Activated CD4-positive, alpha-beta T cell treated with anti-CD3 and anti-CD28 coated beads, Interleukin-2, amount 10 ng/mL, durations not matched to agents 7 days and 5 days (primary cell): ENCODE results near the gene TMEM217. TPM values are rescaled to one million over a fixed set of nuclear protein-coding genes. Genes with fewer than 3 reads are reported as not detected.
"Not testable (repeated sequence)": the region's sequence is repeated elsewhere in the genome, so short reads cannot be mapped to it uniquely, and the experiment has no call there.

Experiments
- CTCF ChIA-PET: fragments of 350-600 bp; sonication (Branson Sonifier 250); formaldehyde crosslinking; loops from one replicate; lab custom pipeline; 2021; ENCODE audit warnings: antibody characterized with exemption; lab: Charles Lee
- POLR2A ChIA-PET: fragments of 350-600 bp; sonication (Branson Sonifier 250); formaldehyde crosslinking; loops from one replicate; lab custom pipeline; 2021; ENCODE audit warnings: antibody characterized with exemption; lab: Charles Lee
- DNase-seq: peaks from one replicate; pipeline ENCODE4 v3.0.0-alpha.2; 2020
- H3K27ac Mint-ChIP-seq: one replicate; pipeline ENCODE4 v1.8.0; 2021; ENCODE audit warnings: mild to moderate bottlenecking, moderate library complexity, mixed read lengths
- H3K27me3 Mint-ChIP-seq: one replicate; pipeline ENCODE4 v1.8.0; 2021; ENCODE audit warnings: mixed read lengths
- H3K36me3 Mint-ChIP-seq: one replicate; pipeline ENCODE4 v1.8.0; 2021; ENCODE audit warnings: low read depth, mixed read lengths
- H3K4me1 Mint-ChIP-seq: one replicate; pipeline ENCODE4 v1.8.0; 2021; ENCODE audit warnings: mixed read lengths
- H3K4me3 Mint-ChIP-seq: one replicate; pipeline ENCODE4 v1.8.0; 2021; ENCODE audit warnings: mild to moderate bottlenecking, moderate library complexity, mixed read lengths
- H3K9me3 Mint-ChIP-seq: one replicate; pipeline ENCODE4 v1.8.0; 2021; ENCODE audit warnings: mixed read lengths
- total RNA-seq, 2 experiments: library from RNA; stranded (reverse); gene quantifications; one replicate each; pipeline ENCODE4 v1.2.3, GENCODE V29; 2021

TMEM217 gene
- total RNA-seq, 2 experiments from 2014 or later: 0.92 to 1.3 TPM

DNA sequence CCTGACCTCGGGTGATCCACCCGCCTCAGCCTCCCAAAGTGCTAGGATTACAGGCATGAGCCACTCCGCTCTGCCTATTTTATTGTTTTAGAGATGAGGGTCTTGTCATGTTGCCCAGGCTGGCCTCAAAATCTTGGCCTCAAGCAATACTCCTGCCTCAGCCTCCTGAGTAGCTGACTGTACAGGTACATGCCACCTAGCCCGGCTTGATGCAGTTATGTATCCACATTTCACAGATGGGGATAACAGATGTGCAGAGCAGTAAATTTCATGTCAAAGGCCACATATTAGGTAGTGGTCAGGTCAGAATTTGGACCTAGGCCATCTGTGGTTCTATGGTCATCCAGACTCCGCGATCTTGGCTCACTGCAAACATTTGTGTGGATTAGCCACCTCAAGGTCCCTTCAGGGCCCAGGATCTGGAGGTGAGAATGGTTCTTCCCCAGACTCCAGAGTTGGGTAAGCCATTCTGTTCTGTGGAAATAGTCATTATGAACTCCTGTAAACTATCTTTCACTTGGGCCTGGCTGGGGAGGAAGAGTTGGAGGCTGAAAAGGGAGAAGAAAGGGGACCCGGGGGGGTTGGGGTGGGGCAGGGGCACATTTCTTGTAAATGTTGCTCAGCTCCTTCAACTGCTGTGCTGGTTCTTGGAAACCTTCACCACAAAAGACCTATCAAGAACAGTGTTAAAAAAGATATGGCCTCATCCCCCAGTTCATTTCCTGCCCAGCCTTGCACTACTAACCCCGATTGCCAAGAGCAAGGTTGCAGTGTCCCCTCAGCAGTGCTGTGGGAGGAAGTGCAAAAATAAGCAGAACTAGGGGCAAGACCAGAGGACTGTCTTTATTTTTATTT lies 75.0 kb downstream of the TMEM217 start:
- peaks cover 19% of the 10 kb centered on the region for H3K36me3 Mint-ChIP-seq
- H3K9me3 Mint-ChIP-seq: peaks cover 6% of the 10 kb centered on the region
- peak overlapping the region; percentile 60 for H3K4me3 Mint-ChIP-seq
- ChIA-PET POLR2A (interaction anchor here (0.7 kb wide), 1 partner anchor 419 kb away, joined by 4 read pairs; no protein-coding TSS in a partner anchor), CTCF (interaction anchor here (0.6 to 15.6 kb wide), 8 partner anchors 12 to 308 kb away, joined by 3 to 164 read pairs (median 6); partner anchors contain the start of genes PIM1 and PPIL1)
- H3K27ac Mint-ChIP-seq: peak overlapping the region; percentile 94
- peaks cover 70% of the 10 kb centered on the region for H3K4me1 Mint-ChIP-seq
- H3K27me3 Mint-ChIP-seq: no peaks in the 10 kb centered on the region
- DNase-seq: peak; percentile 83

GRCh38 chr6:37180610-37181009 lies 77.3 kb downstream of the TMEM217 start:
- H3K4me3 Mint-ChIP-seq, H3K27me3 Mint-ChIP-seq, POLR2A ChIA-PET, H3K9me3 Mint-ChIP-seq, DNase-seq: not testable (repeated sequence)
- CTCF ChIA-PET: interaction anchor here (0.7 to 15.6 kb wide), 8 partner anchors 9 to 162 kb away, joined by 3 to 164 read pairs (median 8); partner anchors contain the start of gene PIM1
- H3K36me3 Mint-ChIP-seq: peaks cover 31% of the 10 kb centered on the region
- H3K27ac Mint-ChIP-seq: peak overlapping the region; percentile 71
- H3K4me1 Mint-ChIP-seq: peaks cover 71% of the 10 kb centered on the region

DNA sequence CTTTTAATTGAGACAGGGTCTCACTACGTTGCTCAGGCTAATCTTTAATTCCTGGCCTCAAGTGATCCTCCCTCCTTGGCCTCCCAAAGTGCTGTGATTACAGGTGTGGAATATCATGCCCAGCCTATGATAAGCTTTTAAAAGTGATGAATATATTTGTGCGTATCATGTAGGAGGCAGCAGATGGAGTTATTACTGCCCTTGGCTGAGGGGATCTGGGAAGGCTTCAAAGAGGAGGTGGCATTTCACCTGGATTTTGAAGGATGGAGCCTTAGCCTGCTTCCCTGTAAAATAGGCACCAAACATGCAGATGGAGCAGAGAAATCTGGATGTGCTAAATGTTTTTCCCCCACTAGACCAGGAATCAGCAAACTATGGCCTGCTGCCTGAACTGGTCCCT lies 77.9 kb downstream of the TMEM217 start:
- peaks cover 34% of the 10 kb centered on the region for H3K36me3 Mint-ChIP-seq
- no peaks in the 10 kb centered on the region for H3K27me3 Mint-ChIP-seq
- H3K4me1 Mint-ChIP-seq: peaks cover 72% of the 10 kb centered on the region
- CTCF ChIA-PET: interaction anchor here (0.6 to 15.6 kb wide), 6 partner anchors 9 to 425 kb away, joined by 3 to 164 read pairs (median 8); partner anchors contain the start of gene PIM1
- peaks cover 4% of the 10 kb centered on the region for H3K9me3 Mint-ChIP-seq
- DNase-seq: no peak
- H3K4me3 Mint-ChIP-seq: no peak overlapping the region
- peak overlapping the region; percentile 71 for H3K27ac Mint-ChIP-seq
- POLR2A ChIA-PET: no interaction called here

DNA sequence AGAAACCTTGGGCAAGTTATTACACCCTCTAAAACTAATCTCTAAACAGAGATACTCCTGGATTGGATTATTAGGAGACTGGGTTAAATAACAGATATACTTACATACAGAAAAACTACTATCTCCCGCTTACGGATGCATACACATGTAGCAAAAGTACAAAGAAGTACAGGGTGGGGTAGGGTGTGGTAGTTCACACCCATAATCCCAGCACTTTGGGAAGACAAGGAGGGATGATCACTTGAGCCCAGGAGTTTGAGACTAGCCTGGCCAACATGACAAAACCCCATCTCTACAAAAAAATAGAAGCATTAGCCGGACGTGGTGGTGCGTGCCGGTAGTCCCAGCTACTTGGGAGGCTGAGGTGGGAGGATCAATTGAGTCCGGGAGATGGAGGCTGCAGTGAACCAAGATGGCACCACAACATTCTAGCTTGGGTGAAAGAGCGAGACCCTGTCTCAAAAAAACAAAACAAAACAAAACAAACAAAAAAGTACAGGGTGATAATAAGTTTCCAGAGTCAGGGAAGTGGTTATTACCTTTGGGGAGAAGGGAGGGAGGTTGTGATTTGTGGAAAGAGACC lies 79.9 kb downstream of the TMEM217 start:
- Mint-ChIP-seq H3K27me3 (no peaks in the 10 kb centered on the region), H3K4me1 (peaks cover 77% of the 10 kb centered on the region), H3K36me3 (peaks cover 55% of the 10 kb centered on the region), H3K4me3 (no peak overlapping the region), H3K27ac (peak overlapping the region; percentile 84), H3K9me3 (peaks cover 4% of the 10 kb centered on the region)
- DNase-seq: no peak
- ChIA-PET POLR2A (interaction anchor here (1.7 kb wide), 1 partner anchor 31 kb away, joined by 4 read pairs; no protein-coding TSS in a partner anchor), CTCF (interaction anchor here (0.6 to 15.6 kb wide), 7 partner anchors 11 to 153 kb away, joined by 3 to 347 read pairs (median 5); no protein-coding TSS in a partner anchor)

DNA sequence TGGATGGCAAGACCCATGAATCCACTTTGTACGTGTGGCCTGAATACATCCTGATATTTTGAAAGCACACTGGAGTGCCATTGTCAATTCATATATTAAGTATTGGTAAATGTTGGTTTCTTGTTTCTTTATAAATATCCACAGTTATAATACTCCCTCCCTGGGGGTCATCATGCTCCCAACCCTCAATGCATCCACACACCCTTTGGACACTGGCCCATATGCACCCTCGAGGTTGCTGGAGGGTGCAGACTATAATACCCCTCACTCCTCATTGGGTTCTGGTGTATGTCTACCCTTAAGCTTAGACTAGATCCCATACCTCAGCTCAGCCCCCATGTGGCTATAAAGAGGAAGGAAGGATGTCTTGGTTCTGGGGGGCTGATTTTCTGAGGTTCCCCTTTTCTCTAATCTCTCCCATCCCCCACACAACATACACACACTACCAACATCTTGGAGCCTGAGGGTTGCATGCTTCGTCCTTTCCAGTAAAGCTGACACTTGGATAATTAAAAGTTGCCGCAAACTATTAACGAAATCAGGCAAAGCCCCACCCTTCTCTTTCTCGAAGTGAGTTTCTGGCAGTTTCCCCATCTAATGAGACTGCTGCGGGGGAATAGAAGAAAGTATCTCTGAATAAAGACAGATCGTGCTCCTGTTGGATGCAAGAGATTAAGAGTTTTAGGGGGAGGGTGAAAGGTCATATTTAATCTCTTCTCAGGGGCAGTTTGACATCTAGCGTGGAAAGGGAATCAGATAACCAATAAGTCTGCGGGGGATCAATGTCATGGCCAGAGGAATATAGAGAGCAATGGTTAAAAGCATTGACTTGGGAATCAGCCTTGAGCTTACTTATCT lies 80.6 kb downstream of the TMEM217 start:
- DNase-seq: no peak

DNA sequence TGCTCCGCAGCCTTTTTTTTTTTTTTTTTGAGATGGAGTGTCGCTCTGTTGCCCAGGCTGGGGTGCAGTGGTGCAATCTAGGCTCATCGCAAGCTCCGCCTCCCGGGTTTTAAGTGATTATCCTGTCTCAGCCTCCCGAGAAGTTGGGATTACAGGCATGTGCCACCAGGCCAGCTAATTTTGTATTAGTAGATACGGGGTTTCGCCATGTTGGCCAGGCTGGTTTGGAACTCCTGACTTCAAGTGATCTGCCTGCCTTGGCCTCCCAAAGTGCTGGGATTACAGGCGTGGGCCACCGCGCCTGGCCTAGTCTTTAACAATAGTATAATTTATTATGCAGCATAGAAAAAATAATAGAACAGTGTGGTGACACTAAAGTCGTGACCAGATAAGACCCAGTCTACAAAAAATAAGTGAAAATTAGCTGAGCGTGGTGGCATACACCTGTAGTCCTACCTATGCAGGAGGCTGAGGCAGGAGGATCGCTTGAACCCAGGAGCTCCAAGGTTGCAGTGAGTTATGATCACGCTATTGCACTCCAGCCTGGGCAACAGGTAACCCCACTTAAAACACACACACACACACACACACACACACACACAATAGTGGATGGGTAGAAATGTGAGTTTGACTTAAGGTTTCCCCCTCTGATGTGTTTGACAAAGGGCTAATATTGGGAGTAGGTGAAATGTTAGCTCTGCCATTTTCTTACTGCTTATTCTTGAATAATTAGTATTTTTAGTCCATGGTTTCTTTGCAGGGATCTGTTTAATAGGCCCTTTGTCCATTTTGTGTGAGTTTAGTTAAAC lies 81.5 kb downstream of the TMEM217 start:
- peaks cover 68% of the 10 kb centered on the region for H3K36me3 Mint-ChIP-seq
- H3K9me3 Mint-ChIP-seq: peaks cover 4% of the 10 kb centered on the region
- H3K27ac Mint-ChIP-seq: peak overlapping the region; percentile 98
- H3K4me1 Mint-ChIP-seq: peaks cover 64% of the 10 kb centered on the region
- no peak for DNase-seq
- ChIA-PET POLR2A (interaction anchor here (0.6 to 1.7 kb wide), 6 partner anchors 11 to 173 kb away, joined by 3 to 5 read pairs (median 4); no protein-coding TSS in a partner anchor), CTCF (interaction anchor here (0.7 to 15.6 kb wide), 8 partner anchors 12 to 1109 kb away, joined by 3 to 347 read pairs (median 8); no protein-coding TSS in a partner anchor)
- H3K27me3 Mint-ChIP-seq: no peaks in the 10 kb centered on the region
- H3K4me3 Mint-ChIP-seq: peak overlapping the region; percentile 98

More for the DNA sequence above, 80.6 kb downstream of the TMEM217 start:
- Mint-ChIP-seq H3K27ac (peak overlapping the region; percentile 84), H3K4me3 (peak overlapping the region; percentile 22), H3K4me1 (peaks cover 71% of the 10 kb centered on the region), H3K36me3 (peaks cover 59% of the 10 kb centered on the region), H3K9me3 (peaks cover 4% of the 10 kb centered on the region), H3K27me3 (no peaks in the 10 kb centered on the region)
- CTCF ChIA-PET: interaction anchor here (0.6 to 15.6 kb wide), 8 partner anchors 10 to 153 kb away, joined by 3 to 347 read pairs (median 5); no protein-coding TSS in a partner anchor
- POLR2A ChIA-PET: interaction anchor here (0.6 to 1.7 kb wide), 2 partner anchors 32 to 174 kb away, joined by 3 to 4 read pairs; no protein-coding TSS in a partner anchor

- no peak for DNase-seq
- CTCF ChIA-PET: interaction anchor here (0.7 to 15.6 kb wide), 7 partner anchors 13 to 1108 kb away, joined by 3 to 347 read pairs (median 7); no protein-coding TSS in a partner anchor
- POLR2A ChIA-PET: interaction anchor here (0.7 to 1.5 kb wide), 5 partner anchors 12 to 153 kb away, joined by 3 to 5 read pairs (median 4); no protein-coding TSS in a partner anchor
- Mint-ChIP-seq H3K4me1 (peaks cover 58% of the 10 kb centered on the region), H3K27me3 (no peaks in the 10 kb centered on the region), H3K27ac (peak overlapping the region; percentile 98), H3K36me3 (peaks cover 76% of the 10 kb centered on the region), H3K9me3 (peaks cover 4% of the 10 kb centered on the region), H3K4me3 (peak overlapping the region; percentile 98)
Observed at GRCh38 chr6:37175332-37176267, 82.3 kb downstream of the TMEM217 start.

- no peak for DNase-seq
- POLR2A ChIA-PET: interaction anchor here (0.8 to 3.6 kb wide), 2 partner anchors 35 to 145 kb away, joined by 3 to 22 read pairs; no protein-coding TSS in a partner anchor
- H3K27ac Mint-ChIP-seq: peak overlapping the region; percentile 98
- H3K4me3 Mint-ChIP-seq: peak overlapping the region; percentile 98
- peaks cover 76% of the 10 kb centered on the region for H3K36me3 Mint-ChIP-seq
- CTCF ChIA-PET: interaction anchor here (1.0 to 15.6 kb wide), 4 partner anchors 14 to 150 kb away, joined by 3 to 347 read pairs (median 104); no protein-coding TSS in a partner anchor
- H3K9me3 Mint-ChIP-seq: peaks cover 4% of the 10 kb centered on the region
- no peaks in the 10 kb centered on the region for H3K27me3 Mint-ChIP-seq
- H3K4me1 Mint-ChIP-seq: peaks cover 50% of the 10 kb centered on the region
Observed at GRCh38 chr6:37174515-37175331, 83.2 kb downstream of the TMEM217 start.

DNA sequence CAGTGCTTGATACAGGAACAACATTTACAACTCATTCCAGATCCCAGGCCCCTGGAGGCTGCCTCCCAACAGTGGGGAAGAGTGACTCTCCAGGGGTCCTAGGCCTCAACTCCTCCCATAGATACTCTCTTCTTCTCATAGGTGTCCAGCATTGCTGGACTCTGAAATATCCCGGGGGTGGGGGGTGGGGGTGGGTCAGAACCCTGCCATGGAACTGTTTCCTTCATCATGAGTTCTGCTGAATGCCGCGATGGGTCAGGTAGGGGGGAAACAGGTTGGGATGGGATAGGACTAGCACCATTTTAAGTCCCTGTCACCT lies 83.8 kb downstream of the TMEM217 start:
- H3K27ac Mint-ChIP-seq: peak overlapping the region; percentile 98
- peaks cover 76% of the 10 kb centered on the region for H3K36me3 Mint-ChIP-seq
- H3K9me3 Mint-ChIP-seq: peaks cover 4% of the 10 kb centered on the region
- peaks cover 51% of the 10 kb centered on the region for H3K4me1 Mint-ChIP-seq
- H3K4me3 Mint-ChIP-seq: peak overlapping the region; percentile 98
- ChIA-PET CTCF (interaction anchor here (4.5 to 15.6 kb wide), 4 partner anchors 15 to 150 kb away, joined by 43 to 347 read pairs (median 134); no protein-coding TSS in a partner anchor), POLR2A (interaction anchor here (3.6 kb wide), 1 partner anchor 35 kb away, joined by 22 read pairs; no protein-coding TSS in a partner anchor)
- no peaks in the 10 kb centered on the region for H3K27me3 Mint-ChIP-seq
- DNase-seq: no peak
